DND-41 (cell line): ENCODE data around the gene KCNC4.

Experiments
- CTCF ChIP-seq: IDR thresholded peaks from 2 replicates; pipeline ENCODE4 v1.5.1; 2012; ENCODE audit warnings: borderline replicate concordance, low read length, moderate library complexity, mild to moderate bottlenecking; ENCODE audit not compliant: poor library complexity, severe bottlenecking; ENCODE audit errors: extremely low read depth
- EZH2 ChIP-seq: IDR thresholded peaks from 3 replicates; pipeline ENCODE4 v1.6.1; 2012; ENCODE audit warnings: borderline replicate concordance, low read depth, mild to moderate bottlenecking, moderate library complexity, low read length, inconsistent platforms; ENCODE audit not compliant: severe bottlenecking

DNA sequence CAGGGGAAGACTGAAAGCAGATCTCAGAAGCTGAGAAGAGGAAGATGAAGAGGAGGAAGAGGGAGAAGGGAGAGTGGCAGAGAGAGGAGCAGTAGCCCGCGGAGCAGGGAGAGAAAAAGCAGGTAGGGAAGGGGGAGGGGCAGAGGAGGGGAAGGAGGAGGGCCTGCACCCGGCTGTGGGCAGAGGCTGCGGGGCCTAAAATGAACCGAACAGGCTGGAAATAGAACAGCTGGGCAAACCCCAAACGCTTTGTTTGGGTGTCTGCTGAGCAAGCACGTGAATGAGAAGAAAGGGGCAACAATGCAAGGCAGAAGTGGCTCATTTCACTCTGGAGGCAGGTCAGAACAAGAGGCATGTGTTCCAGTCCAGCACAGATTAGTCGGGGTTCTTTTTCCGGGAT is 33.5 kb downstream of the KCNC4 start:
- no peak for TF ChIP-seq CTCF
- TF ChIP-seq EZH2 = no peak
